OCI-LY1 (cell line): ENCODE results near the gene RASD1.
A peak's percentile ranks its signal among the peaks of the same experiment; 100 is the strongest.

ENCODE experiments used
- H2AFZ ChIP-seq: fragments of 200-600 bp; sonication (generic), shearing (Covaris generic); 2 replicates; pipeline ENCODE4 v1.6.0; 2014; ENCODE audit warnings: antibody characterized with exemption, mild to moderate bottlenecking, low read length
- H3F3A ChIP-seq: fragments of 200-600 bp; sonication (generic), shearing (Covaris generic); 2 replicates; pipeline ENCODE4 v1.6.0; 2014; ENCODE audit warnings: mild to moderate bottlenecking, antibody characterized with exemption, low read length, moderate library complexity; ENCODE audit not compliant: insufficient read depth
- H3K27ac ChIP-seq: fragments of 200-600 bp; sonication (generic); 2 replicates; pipeline ENCODE4 v1.5.1; 2014; ENCODE audit warnings: low read length, mixed run types, mild to moderate bottlenecking, low read depth; ENCODE audit not compliant: poor library complexity, severe bottlenecking
- H3K27me3 ChIP-seq: fragments of 200-600 bp; sonication (generic); 2 replicates; pipeline ENCODE4 v1.6.0; 2014; ENCODE audit warnings: antibody characterized with exemption, mild to moderate bottlenecking, low read length, moderate library complexity; ENCODE audit not compliant: insufficient read depth
- H3K36me3 ChIP-seq: fragments of 200-600 bp; sonication (generic); 2 replicates; pipeline ENCODE4 v1.6.1; 2014; ENCODE audit warnings: mild to moderate bottlenecking, antibody characterized with exemption, low read length, moderate library complexity, mixed read lengths; ENCODE audit not compliant: insufficient read depth
- H3K4me1 ChIP-seq: fragments of 200-600 bp; sonication (generic); 2 replicates; pipeline ENCODE4 v1.5.1; 2014; ENCODE audit warnings: mild to moderate bottlenecking, low read length, moderate library complexity; ENCODE audit not compliant: insufficient read depth, severe bottlenecking
- H3K4me2 ChIP-seq: fragments of 200-600 bp; sonication (generic), shearing (Covaris generic); 2 replicates; pipeline ENCODE4 v1.6.1; 2014; ENCODE audit warnings: low read length
- H3K4me3 ChIP-seq: fragments of 200-600 bp; sonication (generic); 2 replicates; pipeline ENCODE4 v1.5.1; 2014; ENCODE audit warnings: low read length, low read depth, mild to moderate bottlenecking, mixed read lengths; ENCODE audit not compliant: poor library complexity, severe bottlenecking
- H3K79me2 ChIP-seq: fragments of 200-600 bp; shearing (Covaris generic); 2 replicates; pipeline ENCODE4 v1.6.1; 2016; ENCODE audit warnings: mixed run types, low read length, mixed read lengths; ENCODE audit not compliant: insufficient read depth
- H3K9ac ChIP-seq: fragments of 200-600 bp; sonication (generic), shearing (Covaris generic); 2 replicates; pipeline ENCODE4 v1.6.1; 2014; ENCODE audit warnings: mild to moderate bottlenecking, low read length, mixed read lengths
- H3K9me2 ChIP-seq: fragments of 200-600 bp; sonication (generic), shearing (Covaris generic); 2 replicates; pipeline ENCODE4 v1.6.1; 2014; ENCODE audit warnings: low read depth, mild to moderate bottlenecking, low read length, mixed read lengths
- H3K9me3 ChIP-seq: fragments of 200-600 bp; shearing (Covaris generic); 2 replicates; pipeline ENCODE4 v1.6.1; 2014; ENCODE audit warnings: low read length, mixed read lengths
- H4K20me1 ChIP-seq: fragments of 200-600 bp; sonication (generic), shearing (Covaris generic); 2 replicates; pipeline ENCODE4 v1.6.0; 2016; ENCODE audit warnings: mild to moderate bottlenecking, low read length; ENCODE audit not compliant: insufficient read depth
- CTCF ChIP-seq: fragments of 200-600 bp; sonication (generic), shearing (Covaris generic); IDR thresholded peaks from 2 replicates; pipeline ENCODE4 v1.5.1; 2017; ENCODE audit warnings: mild to moderate bottlenecking, antibody characterized with exemption, low read length, moderate library complexity, mixed read lengths
- EZH2 ChIP-seq: fragments of 200-600 bp; sonication (generic), shearing (Covaris generic); IDR thresholded peaks from 2 replicates; pipeline ENCODE4 v1.8.0; 2017; ENCODE audit warnings: borderline replicate concordance, mixed run types, mild to moderate bottlenecking, antibody characterized with exemption, low read length, moderate library complexity, mixed read lengths

RASD1 gene

GRCh38 chr17:17476865-17477467 is 19.2 kb downstream of the RASD1 start, which contains the start of gene MED9:
TSS of gene MED9 (plus strand) at chr17:17477000. CDS start at chr17:17477042, 42 bp downstream.
- no peak within 1 kb of the TSS for H2AFZ ChIP-seq
- no peaks in the 10 kb centered on the region for H3K9me3 ChIP-seq
- peak within 1 kb of the TSS; percentile 93 for H3K9ac ChIP-seq
- no peaks in the 10 kb centered on the region for H4K20me1 ChIP-seq
- H3K9me2 ChIP-seq: no peaks in the 10 kb centered on the region
- H3K4me3 ChIP-seq: peak within 1 kb of the TSS; percentile 98
- H3K27ac ChIP-seq: peak within 1 kb of the TSS; percentile 47
- no peaks in the 10 kb centered on the region for H3F3A ChIP-seq
- H3K4me2 ChIP-seq: peak within 1 kb of the TSS; percentile 91
- H3K27me3 ChIP-seq: no peaks in the 10 kb centered on the region
- peaks cover 39% of the 10 kb centered on the region for H3K79me2 ChIP-seq
- peaks cover 37% of the 10 kb centered on the region for H3K4me1 ChIP-seq
- no peak for TF ChIP-seq EZH2
- H3K36me3 ChIP-seq: peaks cover 19% of the 10 kb centered on the region; the same call in 1 of the 2 replicates

DNA sequence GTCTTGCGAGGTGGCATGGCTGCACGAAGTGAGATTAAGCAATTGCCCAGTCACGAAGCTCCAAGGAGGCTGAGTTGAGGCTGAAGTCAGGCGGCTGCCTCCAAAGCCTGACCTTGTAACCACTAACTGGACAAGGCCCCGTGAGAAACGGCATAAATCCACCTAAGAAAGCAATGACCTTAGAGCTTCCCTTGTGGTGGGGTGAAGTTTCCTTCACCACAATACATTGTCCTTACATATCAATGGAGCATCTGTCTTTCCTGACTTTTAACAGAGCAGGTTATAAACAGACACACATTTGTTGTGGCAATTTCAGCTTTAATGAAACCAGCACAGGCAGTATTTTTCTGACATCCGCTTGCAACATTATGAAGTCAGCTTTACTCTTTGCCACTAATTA is 21.9 kb downstream of the RASD1 start:
- Histone ChIP-seq H3K27ac (no peak overlapping the region), H3K4me3 (no peak overlapping the region), H3K4me2 (no peak overlapping the region), H3F3A (no peaks in the 10 kb centered on the region), H4K20me1 (no peaks in the 10 kb centered on the region), H3K79me2 (peaks cover 23% of the 10 kb centered on the region), H2AFZ (no peak overlapping the region), H3K36me3 (peaks cover 6% of the 10 kb centered on the region; the same call in 1 of the 2 replicates), H3K27me3 (no peaks in the 10 kb centered on the region), H3K9ac (no peak overlapping the region), H3K9me3 (no peaks in the 10 kb centered on the region), H3K4me1 (peaks cover 23% of the 10 kb centered on the region), H3K9me2 (no peaks in the 10 kb centered on the region)
- TF ChIP-seq EZH2 (no peak), CTCF (no peak)

DNA sequence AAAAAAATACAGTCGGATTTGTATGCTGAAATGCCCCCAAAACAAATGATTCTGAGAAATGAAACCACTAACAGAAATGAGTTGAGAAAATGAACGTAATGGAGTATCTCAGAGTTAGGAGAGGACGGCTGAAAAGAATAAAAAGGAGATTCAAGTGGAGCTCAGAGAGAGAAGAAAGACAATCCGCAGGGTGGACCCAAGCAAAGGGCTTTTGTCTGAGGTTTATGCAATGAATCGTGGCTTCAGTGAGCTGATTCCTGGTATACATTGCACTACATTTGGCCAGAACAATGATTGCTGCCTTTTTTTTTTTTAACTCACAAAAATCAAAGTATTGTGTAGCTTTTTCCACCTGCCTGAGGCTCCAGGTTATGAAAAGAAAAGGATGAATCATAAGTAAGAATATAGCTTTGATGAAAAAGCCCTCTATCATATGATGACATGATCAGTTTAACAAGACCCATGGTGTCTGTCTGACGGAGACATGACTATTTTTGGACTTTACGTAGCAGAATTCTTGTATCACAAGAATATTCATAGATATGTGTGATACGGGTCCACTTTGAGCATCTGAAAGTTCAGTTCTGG is 23.8 kb downstream of the RASD1 start:
- Histone ChIP-seq H3K27ac (no peak overlapping the region), H3K9ac (no peak overlapping the region), H3K4me3 (no peak overlapping the region), H3K79me2 (peaks cover 6% of the 10 kb centered on the region), H3K4me2 (no peak overlapping the region), H2AFZ (no peak overlapping the region), H3F3A (no peaks in the 10 kb centered on the region), H3K9me2 (no peaks in the 10 kb centered on the region), H4K20me1 (no peaks in the 10 kb centered on the region), H3K4me1 (peaks cover 4% of the 10 kb centered on the region), H3K9me3 (no peaks in the 10 kb centered on the region), H3K27me3 (no peaks in the 10 kb centered on the region), H3K36me3 (no peaks in the 10 kb centered on the region)
- no peak for TF ChIP-seq CTCF
- TF ChIP-seq EZH2: no peak
